ENCODE results near the gene KIAA0408.

The KIAA0408 gene

DNA sequence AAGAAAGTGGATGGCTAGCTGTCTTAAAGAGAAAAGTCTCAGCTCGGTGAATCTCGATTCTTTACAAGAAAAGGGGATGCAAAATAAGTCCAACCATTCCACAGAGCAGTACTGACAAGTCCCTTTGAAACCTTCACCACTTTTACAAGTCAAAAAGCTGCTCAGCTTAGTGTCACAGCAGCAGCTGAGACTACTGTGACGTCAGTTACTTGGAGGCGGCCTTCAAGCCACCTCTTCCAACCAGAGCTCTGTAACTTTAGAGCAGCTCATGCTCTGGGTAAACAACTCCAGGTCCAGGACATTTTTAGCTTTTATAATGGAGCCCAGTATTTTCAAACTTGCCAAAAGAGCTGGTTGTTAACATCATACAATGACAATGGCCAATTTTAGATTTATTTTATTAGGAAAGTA is at the start of gene KIAA0408:
Gene KIAA0408, minus strand, starts transcription at position 159 of the 411 bp plus-strand sequence. CDS start 5,408 bp downstream, outside the sequence.
- DNase-seq (ENCODE audit: low spot score) = no peak

- DNase-seq (ENCODE audit: low spot score) = no peak
These were observed 47.7 kb upstream of the KIAA0408 start for GRCh38 chr6:127506894-127507293.

DNA sequence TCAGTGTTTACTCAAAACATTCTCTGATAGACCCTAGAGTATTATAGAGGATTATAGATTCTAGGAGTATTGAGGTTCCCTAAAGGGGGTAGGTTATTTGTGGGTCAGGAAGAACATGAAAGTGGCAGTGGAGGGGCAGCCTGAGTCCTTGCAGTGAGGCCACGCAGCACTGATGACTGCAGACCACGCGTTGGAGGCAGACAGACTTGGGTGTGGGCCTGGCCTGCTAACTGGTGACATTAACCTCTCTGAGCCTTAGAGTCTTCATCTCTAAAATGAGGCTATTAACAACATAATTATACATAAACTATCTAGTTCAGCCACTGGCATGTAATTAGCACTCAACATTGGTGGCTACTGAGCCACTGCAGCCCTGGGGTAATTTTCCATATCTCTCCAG is 43.8 kb upstream of the KIAA0408 start:
- no peak for DNase-seq (ENCODE audit: low spot score)

- DNase-seq (ENCODE audit: low spot score) = no peak
These were observed 38.2 kb upstream of the KIAA0408 start for GRCh38 chr6:127497410-127497809.

DNA sequence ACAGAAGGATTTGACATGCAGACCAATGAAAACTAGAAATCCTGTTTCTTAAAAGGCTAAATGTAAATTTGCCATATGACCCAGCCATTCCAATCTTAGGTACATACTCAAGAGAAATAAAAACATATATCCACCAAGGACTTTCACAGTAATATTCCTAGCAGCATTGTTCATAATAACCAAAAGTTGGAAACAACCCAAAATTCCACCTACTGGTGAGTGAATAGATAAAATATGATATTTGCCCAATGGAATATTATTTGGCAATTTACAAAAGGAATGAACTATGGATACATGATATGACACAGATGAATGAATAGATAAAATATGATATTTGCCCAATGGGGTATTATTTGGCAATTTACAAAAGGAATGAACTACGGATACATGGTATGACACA is 37.3 kb upstream of the KIAA0408 start:
- DNase-seq (ENCODE audit: low spot score) = no peak

GRCh38 chr6:127494240-127494767 is 35.1 kb upstream of the KIAA0408 start:
- no peak for DNase-seq (ENCODE audit: low spot score)

GRCh38 chr6:127489248-127489647 is 30.1 kb upstream of the KIAA0408 start:
- no peak for DNase-seq (ENCODE audit: low spot score)

- no peak for DNase-seq (ENCODE audit: low spot score)
These were observed 27.7 kb upstream of the KIAA0408 start for GRCh38 chr6:127486934-127487333.

DNA sequence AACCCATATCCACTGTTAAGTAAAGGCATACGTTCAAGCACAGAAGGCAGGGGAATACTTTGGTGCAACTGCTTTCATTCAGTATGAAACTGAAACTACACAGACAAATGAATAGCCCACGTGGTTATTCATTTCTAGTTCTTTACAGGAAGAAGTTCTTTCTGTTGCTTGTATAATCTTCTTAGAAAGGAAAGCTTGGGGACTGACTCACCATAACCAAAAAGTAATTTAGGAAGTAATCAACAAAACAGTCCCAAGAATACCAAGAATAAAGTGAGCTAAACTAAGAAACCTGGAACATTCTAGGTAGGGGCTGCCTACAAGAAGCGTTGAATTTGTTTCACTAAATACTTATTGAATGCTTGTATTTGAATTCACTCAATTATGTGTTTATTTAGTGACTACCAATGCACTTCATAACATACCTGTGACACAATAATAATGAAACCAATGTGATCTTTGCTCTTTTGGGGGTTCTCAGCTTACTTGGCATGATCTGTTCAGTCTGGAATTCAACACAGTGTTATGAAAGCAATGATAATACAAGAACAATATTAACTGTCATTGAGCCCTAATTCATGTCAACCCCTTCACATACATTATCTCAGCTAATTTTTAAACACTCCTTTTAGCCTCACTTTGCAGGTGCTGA is 25.1 kb upstream of the KIAA0408 start:
- DNase-seq (ENCODE audit: low spot score) = peak; percentile 80

DNA sequence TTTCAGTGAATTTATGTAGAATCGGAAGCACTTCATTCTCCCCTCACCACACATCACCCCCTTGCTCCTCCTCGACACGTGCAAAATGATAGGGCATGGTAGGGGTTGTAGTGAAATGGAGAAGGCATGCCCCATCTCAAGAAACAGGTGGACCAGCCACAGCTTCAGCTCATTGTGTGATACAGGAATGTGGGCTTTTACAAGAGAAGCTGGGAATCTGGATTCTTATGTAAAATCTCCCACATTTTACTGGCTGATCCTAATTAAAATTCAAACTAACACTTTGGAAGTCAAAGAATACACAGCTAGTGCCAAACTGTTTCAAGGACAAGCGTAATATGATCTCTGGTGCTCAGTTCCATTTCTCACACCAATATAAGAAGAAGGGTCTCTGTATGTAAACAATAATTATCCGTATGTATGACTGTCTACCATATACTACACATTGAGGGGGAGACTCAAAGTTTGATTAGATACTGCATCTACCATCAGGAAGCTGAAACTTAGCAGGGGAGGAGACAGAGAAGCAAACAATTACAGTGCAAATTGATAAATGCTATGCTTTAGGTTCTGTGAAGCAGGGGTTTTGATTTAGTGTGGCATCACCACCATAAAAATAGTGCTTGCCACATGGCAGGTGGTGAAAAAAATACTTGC is 24.3 kb upstream of the KIAA0408 start:
- no peak for DNase-seq (ENCODE audit: low spot score)

DNA sequence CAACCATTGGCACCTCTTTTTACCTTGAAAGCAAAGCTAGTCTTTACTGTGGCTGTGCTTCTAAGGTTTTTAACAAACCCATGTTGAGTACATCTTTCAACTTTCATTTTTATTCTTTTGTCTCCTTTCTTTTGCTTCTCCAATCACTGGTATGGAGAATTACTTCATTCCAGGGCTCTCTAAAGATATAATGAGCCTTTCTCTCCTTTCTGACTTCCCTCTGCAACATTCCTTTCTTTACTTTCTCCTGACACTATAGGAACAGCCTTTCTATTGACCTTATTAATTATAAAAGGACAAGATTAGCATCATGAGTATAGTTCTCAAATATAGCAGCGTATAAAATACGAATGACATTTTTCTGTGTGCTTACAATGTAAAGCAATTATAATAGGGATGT is 23.1 kb upstream of the KIAA0408 start:
- DNase-seq (ENCODE audit: low spot score) = no peak

GRCh38 chr6:127481628-127482027 is 22.4 kb upstream of the KIAA0408 start:
- no peak for DNase-seq (ENCODE audit: low spot score)

- no peak for DNase-seq (ENCODE audit: low spot score)
These were observed 21.9 kb upstream of the KIAA0408 start for GRCh38 chr6:127481111-127481510.

- DNase-seq (ENCODE audit: low spot score) = no peak
These were observed 18.5 kb upstream of the KIAA0408 start for GRCh38 chr6:127477658-127478057.

- DNase-seq (ENCODE audit: low spot score) = no peak
These were observed 16.6 kb upstream of the KIAA0408 start for GRCh38 chr6:127475823-127476176.

DNA sequence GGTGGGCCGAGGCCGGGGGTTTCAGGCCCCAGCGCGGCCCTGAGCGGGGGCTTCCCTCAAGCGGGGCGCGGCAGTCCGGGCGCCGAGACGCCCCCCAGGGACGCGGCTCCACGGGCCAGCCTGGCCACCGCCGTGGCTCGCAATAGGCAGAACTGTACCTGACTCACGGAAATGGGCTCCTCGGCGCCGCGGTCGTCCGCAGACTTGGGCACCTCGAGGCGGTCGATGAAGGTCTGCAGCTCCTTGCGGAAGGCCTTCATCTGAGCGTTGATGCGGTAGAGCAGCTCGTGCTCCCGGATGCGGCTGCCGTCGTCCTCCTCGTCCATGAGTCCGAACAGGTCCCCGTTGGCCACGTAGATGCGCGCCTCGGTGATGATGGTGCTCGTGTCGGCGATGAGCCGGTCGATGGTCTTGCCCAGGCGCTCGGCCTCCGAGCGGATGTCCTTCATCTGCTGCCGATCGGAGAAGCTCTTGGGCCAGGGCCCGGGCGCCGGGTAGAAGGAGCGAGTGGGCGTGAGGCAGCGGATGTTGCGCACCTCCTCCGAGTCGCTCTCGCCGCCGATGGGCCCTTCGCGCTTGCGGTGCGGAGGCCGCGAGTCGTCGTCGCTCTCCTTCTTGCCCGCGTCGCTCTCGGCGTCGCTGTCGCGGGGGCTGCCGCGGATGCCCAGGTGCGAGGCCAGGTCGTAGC is 16.1 kb upstream of the KIAA0408 start:
- DNase-seq (ENCODE audit: low spot score) = no peak

GRCh38 chr6:127471379-127472255 is 12.4 kb upstream of the KIAA0408 start:
- no peak for DNase-seq (ENCODE audit: low spot score)

GRCh38 chr6:127468936-127469335 is 9.7 kb upstream of the KIAA0408 start:
- DNase-seq (ENCODE audit: low spot score) = no peak

DNA sequence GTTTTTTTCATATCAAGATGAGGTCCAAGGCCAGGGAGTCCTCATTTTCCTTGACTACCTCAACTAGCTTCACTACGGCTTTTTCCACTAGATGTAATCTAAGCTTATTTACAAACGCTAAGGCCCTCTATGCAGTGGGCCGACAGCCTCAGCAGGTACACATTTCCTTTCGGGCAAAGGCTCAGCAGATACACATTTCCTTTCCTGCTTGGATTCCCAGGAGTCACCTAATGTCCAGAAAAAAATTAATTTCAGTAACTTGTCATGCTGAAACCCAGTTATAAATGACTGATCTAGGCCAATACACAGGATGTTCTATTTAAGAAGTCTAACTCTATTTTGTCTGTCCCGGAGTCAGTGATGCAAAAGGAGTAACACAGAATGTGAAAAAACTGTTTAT is 7.2 kb upstream of the KIAA0408 start:
- DNase-seq (ENCODE audit: low spot score) = no peak

DNA sequence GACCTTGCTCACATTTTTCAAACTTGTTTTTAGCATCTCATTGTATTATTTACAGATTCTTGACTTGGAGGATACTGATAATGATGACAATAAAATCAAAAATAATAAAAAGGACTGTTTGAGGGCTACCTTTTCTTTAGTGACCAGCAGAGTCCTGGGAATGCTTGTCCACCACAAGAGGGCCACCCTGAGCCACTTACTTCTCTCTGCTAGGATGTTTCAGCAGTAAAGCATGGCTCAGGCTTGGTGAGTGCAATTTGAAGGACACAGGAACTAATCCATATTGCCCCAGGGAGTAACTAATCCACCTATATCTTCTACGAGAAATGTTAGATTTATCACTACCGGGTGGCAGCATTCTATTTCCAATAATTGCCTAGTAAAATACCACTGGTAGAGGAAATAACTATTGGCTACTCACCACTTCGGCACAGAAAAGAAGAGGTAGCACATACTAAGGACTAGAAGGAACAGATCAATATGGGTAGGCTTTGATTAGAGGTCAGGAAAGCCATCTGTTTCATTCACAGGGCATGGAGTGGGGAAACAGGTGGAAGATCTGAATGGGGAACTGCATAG is 5.8 kb upstream of the KIAA0408 start:
- peak; percentile 61 for DNase-seq (ENCODE audit: low spot score)

- DNase-seq (ENCODE audit: low spot score) = no peak
These were observed 5.1 kb upstream of the KIAA0408 start for GRCh38 chr6:127464161-127464880.

All from activated CD4-positive, alpha-beta T cell treated with anti-CD3 and anti-CD28 coated beads, Interleukin-2, Interleukin-4, amounts not matched to agents 100 ng/mL and 50 ng/mL, durations not matched to agents 16 hours and 8 hours (primary cell).